Gastrocnemius medialis (tissue), 4 donors: ENCODE results near the gene NCAPD2.

Experiments
- CTCF ChIP-seq, 5 experiments: fragments of 450-650 bp in 3 of 5; fragments of 200-600 bp in 2 of 5; sonication (generic) in 2 of 5; IDR thresholded peaks in 4 of 5; conservative IDR thresholded peaks in 1 of 5; 1 replicate in 4 of 5; 2 replicates in 1 of 5; pipeline ENCODE4 v1.5.1; 2016 to 2019; ENCODE audit warnings: antibody characterized with exemption in 5 of 5, mild to moderate bottlenecking in 3 of 5, moderate library complexity in 3 of 5
- POLR2A ChIP-seq, 2 donors: fragments of 450-650 bp; IDR thresholded peaks; one replicate each; pipeline ENCODE4 v1.6.1; 2017; ENCODE audit warnings: antibody characterized with exemption in 2 of 2, mild to moderate bottlenecking in 2 of 2, moderate library complexity in 2 of 2

DNA sequence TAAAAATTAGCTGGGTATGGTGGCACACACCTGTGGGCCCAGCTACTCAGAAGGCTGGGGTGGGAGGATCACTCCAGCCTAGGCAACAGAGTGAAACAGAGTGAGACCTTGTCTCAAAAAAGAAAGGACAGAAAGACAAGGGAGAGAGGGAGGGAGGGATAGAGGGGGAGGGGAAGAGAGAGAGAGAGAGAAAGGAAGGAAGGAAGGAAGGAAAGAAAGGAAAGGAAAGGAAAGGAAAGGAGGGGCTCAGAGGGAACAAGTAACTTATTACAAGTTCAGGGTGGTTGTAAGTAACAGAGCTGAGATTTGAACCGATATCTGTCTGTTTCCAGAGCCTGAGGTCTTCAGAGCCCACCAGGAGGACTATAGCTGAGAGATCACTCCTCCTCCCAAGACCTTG is 53.7 kb downstream of the NCAPD2 start:
- TF ChIP-seq CTCF (IDR thresholded peaks at IDR 0.05 in 4 of 5, conservative IDR thresholded peaks at IDR 0.05 in 1 of 5) = no peak
- TF ChIP-seq POLR2A (IDR thresholded peaks at IDR 0.05) = no peak
